Measurements from ENCODE around the gene DLK2.

DNA sequence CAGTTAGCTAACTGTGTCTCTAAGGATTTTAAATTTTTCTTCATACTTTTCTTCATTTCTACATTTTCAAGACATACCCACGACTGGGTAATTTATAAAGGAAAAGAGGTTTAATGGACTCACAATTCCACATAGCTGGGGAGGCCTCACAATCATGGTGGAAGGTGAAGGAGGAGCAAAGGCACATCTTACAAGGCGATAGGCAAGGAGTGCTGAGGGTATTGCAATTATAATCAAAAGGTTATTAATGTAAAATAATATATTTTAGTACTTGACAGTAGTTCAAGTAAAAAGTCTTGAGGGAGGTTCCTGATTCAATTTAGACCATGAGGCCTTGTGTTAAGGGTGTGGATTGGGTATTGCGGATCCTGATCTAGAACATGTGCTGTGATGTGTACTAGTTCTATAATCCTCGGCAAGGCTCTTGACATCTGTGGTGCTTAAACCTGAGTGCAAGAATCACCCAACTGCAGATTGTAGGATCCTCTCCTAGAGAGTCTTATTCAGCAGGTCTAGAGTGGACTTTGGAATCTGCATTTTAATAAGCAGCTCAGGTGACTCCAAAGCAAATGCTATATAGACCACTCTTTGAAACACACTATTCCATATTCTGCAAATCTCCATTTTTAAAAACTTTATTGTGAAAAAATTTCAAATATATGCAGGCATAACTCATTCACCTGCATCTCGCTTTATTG, 35.2 kb downstream of the DLK2 start:
- TF ChIP-seq, protein P1, sequence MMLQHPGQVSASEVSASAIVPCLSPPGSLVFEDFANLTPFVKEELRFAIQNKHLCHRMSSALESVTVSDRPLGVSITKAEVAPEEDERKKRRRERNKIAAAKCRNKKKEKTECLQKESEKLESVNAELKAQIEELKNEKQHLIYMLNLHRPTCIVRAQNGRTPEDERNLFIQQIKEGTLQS (IDR thresholded peaks at IDR 0.05), result no peak
- TF ChIP-seq POLR2A (IDR thresholded peaks at IDR 0.05; ENCODE audit: borderline replicate concordance, extremely low read depth, insufficient read depth, insufficient read length) (no peak), EZH2phosphoT487 (IDR thresholded peaks at IDR 0.05; ENCODE audit: borderline replicate concordance) (no peak), EGR1 (IDR thresholded peaks at IDR 0.05; ENCODE audit: low read depth) (no peak), YY1 (IDR thresholded peaks at IDR 0.05; ENCODE audit: extremely low read depth, insufficient replicate concordance, low read depth, low read length) (no peak), ZNF274 (IDR thresholded peaks at IDR 0.05; ENCODE audit: low read depth, low read length) (no peak), SRF (IDR thresholded peaks at IDR 0.05; ENCODE audit: low read depth) (no peak), CEBPB (IDR thresholded peaks at IDR 0.05; ENCODE audit: low read depth) (no peak)
- TF ChIP-seq, protein P2, sequence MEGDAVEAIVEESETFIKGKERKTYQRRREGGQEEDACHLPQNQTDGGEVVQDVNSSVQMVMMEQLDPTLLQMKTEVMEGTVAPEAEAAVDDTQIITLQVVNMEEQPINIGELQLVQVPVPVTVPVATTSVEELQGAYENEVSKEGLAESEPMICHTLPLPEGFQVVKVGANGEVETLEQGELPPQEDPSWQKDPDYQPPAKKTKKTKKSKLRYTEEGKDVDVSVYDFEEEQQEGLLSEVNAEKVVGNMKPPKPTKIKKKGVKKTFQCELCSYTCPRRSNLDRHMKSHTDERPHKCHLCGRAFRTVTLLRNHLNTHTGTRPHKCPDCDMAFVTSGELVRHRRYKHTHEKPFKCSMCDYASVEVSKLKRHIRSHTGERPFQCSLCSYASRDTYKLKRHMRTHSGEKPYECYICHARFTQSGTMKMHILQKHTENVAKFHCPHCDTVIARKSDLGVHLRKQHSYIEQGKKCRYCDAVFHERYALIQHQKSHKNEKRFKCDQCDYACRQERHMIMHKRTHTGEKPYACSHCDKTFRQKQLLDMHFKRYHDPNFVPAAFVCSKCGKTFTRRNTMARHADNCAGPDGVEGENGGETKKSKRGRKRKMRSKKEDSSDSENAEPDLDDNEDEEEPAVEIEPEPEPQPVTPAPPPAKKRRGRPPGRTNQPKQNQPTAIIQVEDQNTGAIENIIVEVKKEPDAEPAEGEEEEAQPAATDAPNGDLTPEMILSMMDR (IDR thresholded peaks at IDR 0.05 in 2 of 3, conservative IDR thresholded peaks at IDR 0.05 in 1 of 3; ENCODE audit: borderline replicate concordance in 1 of 3, insufficient read depth in 1 of 3, low read depth in 2 of 3, low read length in 2 of 3), result no peak

All from HCT116 (cell line).